ENCODE measurements around the gene BACH1. TPM values are rescaled to one million over a fixed set of nuclear protein-coding genes. Genes with fewer than 3 reads are reported as not detected.

BACH1 gene
- total and polyA plus RNA-seq, 11 donors, result 5.3 to 83.4 (median 36.7) TPM

- H3K27ac ChIP-seq, result no peak overlapping the region
- no peak overlapping the region for H3K4me3 ChIP-seq
- ATAC-seq (no peak), DNase-seq (no peak)
- H3K9me3 ChIP-seq, result no peaks in the 10 kb centered on the region
- no peak for TF ChIP-seq CTCF (IDR thresholded peaks at IDR 0.05)
- TF ChIP-seq POLR2A (IDR thresholded peaks at IDR 0.05), result no peak
- intact Hi-C loops (cut with DNase I), result no loop called here
- peaks cover 0 to 25% (median 4%) of the 10 kb centered on the region in 12 donors for H3K4me1 ChIP-seq
- no peaks in the 10 kb centered on the region for H3K27me3 ChIP-seq
- no peaks in the 10 kb centered on the region for H3K36me3 ChIP-seq
- WGBS, 4 donors, result 93 to 94% (median 93%) methylated on average over 7 of the region's 7 CpGs
Observed at GRCh38 chr21:29261555-29262540, 36.9 kb upstream of the BACH1 start.

- Histone ChIP-seq H3K27me3 (no peaks in the 10 kb centered on the region), H3K36me3 (no peaks in the 10 kb centered on the region), H3K4me3 (no peak overlapping the region), H3K4me1 (peaks cover 0 to 3% (median 0%) of the 10 kb centered on the region in 12 donors), H3K27ac (no peak overlapping the region), H3K9me3 (no peaks in the 10 kb centered on the region)
- TF ChIP-seq POLR2A (IDR thresholded peaks at IDR 0.05) (no peak), CTCF (IDR thresholded peaks at IDR 0.05) (no peak)
- DNase-seq, result no peak
- no peak for ATAC-seq
- 21 to 35% (median 23%) methylated on average over 1 of the region's 1 CpG for WGBS, 4 donors
- intact Hi-C loops (cut with DNase I), result no loop called here
Observed at GRCh38 chr21:29264721-29265120, 34.0 kb upstream of the BACH1 start.

- H3K4me3 ChIP-seq, result no peak overlapping the region
- DNase-seq (no peak), ATAC-seq (no peak)
- no peaks in the 10 kb centered on the region for H3K9me3 ChIP-seq
- peaks cover 0 to 3% (median 0%) of the 10 kb centered on the region in 12 donors for H3K4me1 ChIP-seq
- WGBS, 4 donors, result 84 to 91% (median 88%) methylated on average over 6 of the region's 6 CpGs
- H3K36me3 ChIP-seq, result no peaks in the 10 kb centered on the region
- TF ChIP-seq POLR2A (IDR thresholded peaks at IDR 0.05), result no peak
- no peak for TF ChIP-seq CTCF (IDR thresholded peaks at IDR 0.05)
- H3K27ac ChIP-seq, result no peak overlapping the region
- no peaks in the 10 kb centered on the region for H3K27me3 ChIP-seq
- intact Hi-C loops (cut with DNase I), result no loop called here
Observed at GRCh38 chr21:29265690-29266479, 32.8 kb upstream of the BACH1 start.

- no peak for ATAC-seq
- no peak for DNase-seq
- intact Hi-C loops (cut with DNase I), result no loop called here
- H3K36me3 ChIP-seq, result no peaks in the 10 kb centered on the region
- no peak overlapping the region for H3K4me3 ChIP-seq
- H3K27me3 ChIP-seq, result no peaks in the 10 kb centered on the region
- H3K4me1 ChIP-seq, result peaks cover 0 to 3% (median 0%) of the 10 kb centered on the region in 12 donors
- no peaks in the 10 kb centered on the region for H3K9me3 ChIP-seq
- TF ChIP-seq POLR2A (IDR thresholded peaks at IDR 0.05), result no peak
- no peak for TF ChIP-seq CTCF (IDR thresholded peaks at IDR 0.05)
- no peak overlapping the region for H3K27ac ChIP-seq
Observed at GRCh38 chr21:29267666-29268065, 31.1 kb upstream of the BACH1 start.
